NB4 (cell line): ENCODE measurements around the gene PIK3R1.

ENCODE experiments used
- CTCF ChIP-seq: IDR thresholded peaks from one replicate; pipeline ENCODE4 v1.5.1; 2012; ENCODE audit warnings: low read depth, low read length
- MYC ChIP-seq: IDR thresholded peaks from 2 replicates; pipeline ENCODE4 v1.6.1; 2011; ENCODE audit warnings: low read depth, low read length
- POLR2A ChIP-seq: IDR thresholded peaks from 2 replicates; pipeline ENCODE4 v1.6.1; 2011; ENCODE audit warnings: mild to moderate bottlenecking; ENCODE audit not compliant: insufficient read length; ENCODE audit errors: extremely low read depth
- TF ChIP-seq, protein P1 (sequence below): IDR thresholded peaks from 2 replicates; pipeline ENCODE4 v1.6.1; 2011; ENCODE audit warnings: low read depth, low read length

- TF ChIP-seq CTCF (no peak), POLR2A (no peak), MYC (no peak)
- TF ChIP-seq, protein P1, sequence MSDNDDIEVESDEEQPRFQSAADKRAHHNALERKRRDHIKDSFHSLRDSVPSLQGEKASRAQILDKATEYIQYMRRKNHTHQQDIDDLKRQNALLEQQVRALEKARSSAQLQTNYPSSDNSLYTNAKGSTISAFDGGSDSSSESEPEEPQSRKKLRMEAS: no peak
Measured at GRCh38 chr5:68274847-68275651, 59.5 kb downstream of the PIK3R1 start.
